Body of pancreas (tissue), 4 donors: ENCODE results near the gene ERVV-1.

Experiments used
- POLR2A ChIP-seq, 3 donors: fragments of 450-650 bp; IDR thresholded peaks; one replicate each; pipeline ENCODE4 v1.6.1; 2016; ENCODE audit warnings: antibody characterized with exemption in 3 of 3, mild to moderate bottlenecking in 2 of 3
- TF ChIP-seq, protein P1 (sequence below), 7 experiments: fragments of 450-650 bp in 4 of 7; fragments of 200-600 bp in 3 of 7; sonication (generic) in 3 of 7; IDR thresholded peaks; one replicate each; pipeline ENCODE4 v1.5.1; 2016 to 2019; ENCODE audit warnings: antibody characterized with exemption in 7 of 7

DNA sequence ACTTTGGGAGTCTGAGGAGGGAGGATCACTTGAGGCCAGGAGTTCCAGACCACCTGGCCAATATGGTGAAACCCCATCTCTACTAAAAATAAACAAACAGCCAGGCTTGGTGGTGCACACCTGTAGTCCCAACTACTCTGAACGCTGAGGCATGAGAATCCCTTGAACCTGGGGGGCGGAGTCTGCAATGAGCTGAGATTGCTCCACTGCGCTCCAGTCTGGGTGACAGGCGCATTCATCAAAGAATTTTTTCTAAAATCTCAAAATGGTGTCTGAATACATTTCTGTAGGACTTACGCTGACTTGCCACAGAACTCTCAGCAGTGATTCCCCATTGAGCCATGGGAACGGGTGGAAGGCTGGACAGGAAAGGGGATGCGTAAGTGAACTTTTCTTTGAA lies 18.0 kb upstream of the ERVV-1 start:
- TF ChIP-seq, protein P1, sequence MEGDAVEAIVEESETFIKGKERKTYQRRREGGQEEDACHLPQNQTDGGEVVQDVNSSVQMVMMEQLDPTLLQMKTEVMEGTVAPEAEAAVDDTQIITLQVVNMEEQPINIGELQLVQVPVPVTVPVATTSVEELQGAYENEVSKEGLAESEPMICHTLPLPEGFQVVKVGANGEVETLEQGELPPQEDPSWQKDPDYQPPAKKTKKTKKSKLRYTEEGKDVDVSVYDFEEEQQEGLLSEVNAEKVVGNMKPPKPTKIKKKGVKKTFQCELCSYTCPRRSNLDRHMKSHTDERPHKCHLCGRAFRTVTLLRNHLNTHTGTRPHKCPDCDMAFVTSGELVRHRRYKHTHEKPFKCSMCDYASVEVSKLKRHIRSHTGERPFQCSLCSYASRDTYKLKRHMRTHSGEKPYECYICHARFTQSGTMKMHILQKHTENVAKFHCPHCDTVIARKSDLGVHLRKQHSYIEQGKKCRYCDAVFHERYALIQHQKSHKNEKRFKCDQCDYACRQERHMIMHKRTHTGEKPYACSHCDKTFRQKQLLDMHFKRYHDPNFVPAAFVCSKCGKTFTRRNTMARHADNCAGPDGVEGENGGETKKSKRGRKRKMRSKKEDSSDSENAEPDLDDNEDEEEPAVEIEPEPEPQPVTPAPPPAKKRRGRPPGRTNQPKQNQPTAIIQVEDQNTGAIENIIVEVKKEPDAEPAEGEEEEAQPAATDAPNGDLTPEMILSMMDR (IDR thresholded peaks at IDR 0.05), result no peak
- TF ChIP-seq POLR2A (IDR thresholded peaks at IDR 0.05), result no peak
